Cardiac fibroblast (primary cell): ENCODE results near the gene TNFRSF8.
"Not testable (repeated sequence)": the region's sequence is repeated elsewhere in the genome, so short reads cannot be mapped to it uniquely, and the experiment has no call there.

Experiments used
- DNase-seq, 2 donors: peaks; one replicate each; pipeline versions ENCODE4 v3.0.0 to v3.0.0-alpha.2; 2010; ENCODE audit warnings: low read depth in 2 of 2
- H3K4me3 ChIP-seq, 2 donors: replicated peaks in 1 of 2; 1 replicate in 1 of 2; 2 replicates in 1 of 2; pipeline ENCODE4 v1.5.1; 2011; ENCODE audit warnings: low read depth in 2 of 2, low read length in 2 of 2, mild to moderate bottlenecking in 2 of 2, moderate library complexity in 1 of 2
- TF ChIP-seq, protein P1 (sequence below): IDR thresholded peaks from one replicate; pipeline ENCODE4 v1.5.1; 2011; ENCODE audit warnings: low read depth, mild to moderate bottlenecking, low read length, inconsistent platforms

Gene TNFRSF8

DNA sequence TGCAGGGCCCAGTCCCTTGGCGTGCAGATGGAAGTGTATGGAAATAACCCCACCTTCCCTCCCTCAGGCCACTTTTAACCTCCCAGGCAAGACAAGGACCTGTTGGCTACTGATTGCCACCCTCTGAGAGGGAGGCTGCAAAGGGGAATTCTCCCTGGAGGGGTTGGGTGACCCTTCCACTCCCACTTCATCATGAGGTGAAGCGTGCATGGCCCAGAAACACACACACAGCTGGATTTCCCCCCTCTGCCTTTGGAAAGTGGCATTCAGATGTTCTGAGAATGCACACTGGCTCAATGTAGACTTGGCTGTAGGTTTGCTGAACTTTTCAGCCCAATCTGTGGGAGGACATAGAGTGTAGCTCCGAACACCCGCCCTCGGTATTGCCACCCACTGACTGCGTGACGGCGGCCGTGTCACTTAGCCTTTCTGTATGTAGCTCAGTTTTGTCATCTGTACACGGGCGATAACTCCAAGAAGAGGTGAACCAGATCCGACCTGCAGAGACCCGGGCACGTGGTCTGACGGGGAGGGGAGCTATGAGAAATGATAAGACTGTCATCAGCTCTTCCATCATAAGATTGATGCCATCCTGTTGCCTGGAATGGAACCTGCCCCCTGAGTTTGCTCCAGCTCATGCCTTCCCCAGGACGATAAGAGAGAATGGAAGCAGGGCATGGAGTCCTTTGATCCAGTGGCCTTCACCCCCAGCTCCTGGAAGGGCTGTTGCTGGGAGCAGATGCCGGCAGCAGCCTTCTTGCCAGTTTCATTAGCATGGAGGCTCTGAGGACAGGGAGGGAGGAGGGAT lies 24.5 kb upstream of the TNFRSF8 start:
- TF ChIP-seq, protein P1, sequence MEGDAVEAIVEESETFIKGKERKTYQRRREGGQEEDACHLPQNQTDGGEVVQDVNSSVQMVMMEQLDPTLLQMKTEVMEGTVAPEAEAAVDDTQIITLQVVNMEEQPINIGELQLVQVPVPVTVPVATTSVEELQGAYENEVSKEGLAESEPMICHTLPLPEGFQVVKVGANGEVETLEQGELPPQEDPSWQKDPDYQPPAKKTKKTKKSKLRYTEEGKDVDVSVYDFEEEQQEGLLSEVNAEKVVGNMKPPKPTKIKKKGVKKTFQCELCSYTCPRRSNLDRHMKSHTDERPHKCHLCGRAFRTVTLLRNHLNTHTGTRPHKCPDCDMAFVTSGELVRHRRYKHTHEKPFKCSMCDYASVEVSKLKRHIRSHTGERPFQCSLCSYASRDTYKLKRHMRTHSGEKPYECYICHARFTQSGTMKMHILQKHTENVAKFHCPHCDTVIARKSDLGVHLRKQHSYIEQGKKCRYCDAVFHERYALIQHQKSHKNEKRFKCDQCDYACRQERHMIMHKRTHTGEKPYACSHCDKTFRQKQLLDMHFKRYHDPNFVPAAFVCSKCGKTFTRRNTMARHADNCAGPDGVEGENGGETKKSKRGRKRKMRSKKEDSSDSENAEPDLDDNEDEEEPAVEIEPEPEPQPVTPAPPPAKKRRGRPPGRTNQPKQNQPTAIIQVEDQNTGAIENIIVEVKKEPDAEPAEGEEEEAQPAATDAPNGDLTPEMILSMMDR: no peak
- no peak for DNase-seq
- no peak overlapping the region for H3K4me3 ChIP-seq

DNA sequence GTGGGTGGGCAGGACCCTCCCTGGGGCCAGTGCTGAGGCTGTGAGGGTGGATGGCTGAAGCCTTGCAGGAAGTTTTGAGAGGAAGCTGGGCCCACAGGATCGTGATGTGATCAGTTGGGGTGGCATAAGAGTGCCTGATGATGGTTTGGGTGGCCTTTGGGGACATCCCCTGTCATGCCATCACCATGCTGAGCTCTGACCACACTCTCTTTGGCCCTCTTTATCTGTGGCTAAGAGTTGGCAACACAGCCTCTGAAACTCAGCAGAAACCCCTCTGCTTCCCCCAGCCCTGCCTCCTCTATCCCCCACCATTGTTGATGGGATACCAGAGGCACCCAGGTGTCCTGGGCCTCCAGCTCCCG lies 24.0 kb upstream of the TNFRSF8 start:
- TF ChIP-seq, protein P1: no peak
- H3K4me3 ChIP-seq: no peak overlapping the region
- DNase-seq: no peak

DNA sequence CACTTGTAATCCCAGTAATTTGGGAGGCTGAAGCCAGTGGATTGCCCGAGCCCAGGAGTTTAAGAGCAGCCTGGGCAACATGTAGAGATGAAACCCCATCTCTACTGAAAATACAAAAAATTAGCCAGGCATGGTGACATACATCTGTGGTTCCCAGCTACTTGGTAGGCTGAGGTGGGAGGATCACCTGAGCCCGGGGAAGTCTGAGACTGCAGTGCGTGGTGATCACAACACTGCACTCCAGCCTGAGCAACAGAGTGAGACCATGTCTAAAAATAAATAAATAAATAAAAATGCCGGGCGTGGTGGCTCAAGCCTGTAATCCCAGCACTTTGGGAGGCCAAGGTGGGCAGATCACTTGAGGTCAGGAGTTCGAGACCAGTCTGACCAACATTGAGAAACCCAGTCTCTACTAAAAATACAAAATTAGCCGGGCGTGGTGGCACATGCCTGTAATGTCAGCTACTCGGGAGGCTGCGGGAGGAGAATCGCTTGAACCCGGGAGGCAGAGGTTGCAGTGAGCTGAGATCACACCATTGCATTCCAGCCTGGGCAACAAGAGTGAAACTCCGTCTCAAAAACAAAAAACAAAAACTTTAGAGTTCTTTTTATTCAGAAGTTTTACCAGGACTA lies 23.2 kb upstream of the TNFRSF8 start:
- not testable (repeated sequence) for DNase-seq, H3K4me3 ChIP-seq

DNA sequence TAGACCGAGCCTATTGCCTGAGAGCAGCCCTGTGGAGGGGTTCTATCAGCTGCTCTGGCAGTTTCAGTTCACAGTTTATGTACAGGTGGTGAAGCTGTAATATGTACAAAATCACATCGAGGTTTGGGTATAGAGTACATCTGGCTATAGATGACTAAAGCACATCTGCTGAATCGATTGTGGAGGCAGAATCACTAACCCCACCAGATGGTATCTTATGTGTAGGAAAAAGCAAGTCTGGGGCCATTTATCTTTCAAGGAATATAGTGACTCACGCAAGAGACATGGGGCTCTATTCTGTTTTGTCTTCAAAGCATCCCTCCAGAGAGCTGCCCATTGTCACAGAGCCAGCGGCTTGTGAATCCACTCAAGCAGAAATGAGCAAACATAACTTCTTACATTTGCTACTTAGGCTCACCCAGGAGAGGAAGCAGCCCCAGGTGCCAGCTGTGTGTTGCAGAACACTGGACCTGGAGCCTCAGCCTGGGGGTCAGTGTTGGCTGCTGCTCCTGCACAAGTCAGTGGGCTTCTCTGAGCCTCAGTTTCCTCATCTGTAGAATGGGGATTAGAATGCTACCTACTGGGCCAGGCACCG lies 22.5 kb upstream of the TNFRSF8 start:
- peak; percentile 85 to 93 for DNase-seq
- no peak overlapping the region for H3K4me3 ChIP-seq
- TF ChIP-seq, protein P1: no peak

DNA sequence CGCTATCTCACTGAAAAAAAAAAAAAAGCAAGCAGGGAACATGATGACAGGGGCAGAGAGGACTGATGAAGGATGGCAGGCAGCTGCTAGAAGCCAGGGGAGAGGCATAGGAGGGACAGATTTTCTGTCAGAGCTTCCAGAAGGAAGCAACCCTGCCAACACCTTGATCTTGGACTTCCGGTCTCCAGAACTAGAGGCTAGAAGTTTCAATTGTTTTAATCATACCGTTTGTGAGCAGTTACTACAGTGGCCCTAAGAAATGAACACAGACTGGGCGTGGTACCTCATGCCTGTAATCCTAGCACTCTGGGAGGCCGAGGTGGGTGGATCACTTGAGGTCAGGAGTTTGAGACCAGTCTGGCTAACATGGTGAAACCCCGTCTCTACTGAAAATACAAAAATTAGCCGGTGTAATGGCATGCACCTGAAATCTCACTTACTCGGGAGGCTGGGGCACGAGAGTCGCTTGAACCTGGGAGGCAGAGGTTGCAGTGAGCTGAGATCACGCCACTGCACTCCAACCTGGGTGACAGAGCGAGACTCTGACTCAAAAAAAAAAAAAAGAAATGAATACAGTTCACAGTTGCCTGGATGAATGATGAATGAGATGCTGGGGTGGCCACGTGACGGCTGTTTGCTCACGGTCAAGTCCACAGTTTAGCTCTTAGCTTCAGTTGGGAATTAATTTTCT lies 18.8 kb upstream of the TNFRSF8 start:
- H3K4me3 ChIP-seq: not testable (repeated sequence)
- DNase-seq: peak; percentile 33 to 63

DNA sequence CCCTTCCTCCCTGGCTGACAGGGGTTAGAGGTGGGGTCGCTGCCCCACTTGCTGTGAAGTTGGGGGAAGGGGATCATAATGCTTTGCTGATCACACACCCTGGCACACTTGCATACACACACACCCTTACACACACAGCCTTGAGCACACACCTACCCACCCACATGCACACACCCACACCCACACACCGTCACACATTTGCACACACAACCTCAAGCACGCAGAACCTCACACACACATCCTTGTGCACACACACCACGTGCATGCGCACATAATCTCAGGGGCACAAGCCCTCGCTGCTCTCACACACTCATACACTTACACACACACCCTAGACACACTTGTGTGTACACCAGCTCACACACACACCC lies 16.4 kb upstream of the TNFRSF8 start:
- no peak for DNase-seq
- no peak overlapping the region for H3K4me3 ChIP-seq
- TF ChIP-seq, protein P1: no peak

DNA sequence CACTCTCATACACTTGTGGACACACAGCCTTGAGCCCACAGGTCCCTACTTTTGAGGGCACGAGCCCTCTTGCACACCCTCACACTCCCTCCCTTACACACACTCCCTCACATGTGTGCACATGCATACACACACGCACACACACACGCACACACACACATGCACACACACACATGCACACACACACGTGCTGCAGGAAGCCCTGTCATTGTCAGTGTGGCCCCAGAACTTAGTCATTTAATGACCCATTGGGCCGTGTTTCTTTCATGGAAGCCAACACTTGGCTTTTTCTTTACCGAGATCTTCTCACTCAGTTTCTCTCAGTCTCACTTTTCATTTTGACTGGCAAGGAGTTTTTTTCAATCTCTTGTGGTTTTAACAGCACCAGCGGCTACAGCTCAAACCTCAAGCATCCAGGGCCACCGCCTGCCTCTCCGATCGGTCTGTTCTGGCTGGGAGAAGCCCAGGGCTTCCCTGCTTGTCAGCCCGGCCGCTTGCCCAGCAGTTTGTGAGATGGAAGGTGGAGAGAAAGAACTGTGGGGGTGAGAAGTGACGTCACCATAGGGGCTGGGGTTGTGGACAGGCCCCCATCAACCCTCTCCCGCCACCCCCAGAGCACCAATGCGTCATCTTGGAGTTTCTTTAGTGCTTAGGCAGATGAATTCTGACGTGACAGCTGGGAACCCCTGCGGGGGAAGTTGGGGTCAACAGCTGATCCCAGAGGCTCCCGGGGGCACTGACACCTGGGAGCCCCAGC lies 15.8 kb upstream of the TNFRSF8 start:
- TF ChIP-seq, protein P1: no peak
- no peak for DNase-seq
- H3K4me3 ChIP-seq: no peak overlapping the region
